Caco-2 (cell line): ENCODE measurements around the gene FRMD4A. TPM values are rescaled to one million over a fixed set of nuclear protein-coding genes. Genes with fewer than 3 reads are reported as not detected.

Experiments
- BruUV-seq: library from RNA; stranded (reverse); fragments of 400-500 nt; replicated peaks from 2 replicates; lab custom pipeline; 2021; lab: Mats Ljungman, UMichigan
- CTCF ChIA-PET: fragments of 300-600 bp; sonication (Branson Sonifier 250); formaldehyde crosslinking; loops from one replicate; lab custom pipeline; 2022; ENCODE audit warnings: antibody characterized with exemption; lab: Charles Lee
- POLR2A ChIA-PET: fragments of 300-600 bp; sonication (Branson Sonifier 250); formaldehyde crosslinking; loops from one replicate; lab custom pipeline; 2022; ENCODE audit warnings: antibody characterized with exemption; lab: Charles Lee
- DNase-seq, 2 experiments: peaks; one replicate each; pipeline versions ENCODE4 v3.0.0 to v3.0.0-alpha.2; 2020 to 2022
- H3K27me3 ChIP-seq: replicated peaks from 2 replicates; pipeline ENCODE4 v1.6.0; 2011; ENCODE audit warnings: low read length; ENCODE audit not compliant: control insufficient read depth, insufficient read depth
- H3K36me3 ChIP-seq: 2 replicates; pipeline ENCODE4 v1.5.1; 2011; ENCODE audit warnings: low read length; ENCODE audit not compliant: control insufficient read depth, insufficient read depth
- H3K4me1 ChIP-seq: fragments of 250-450 bp; sonication (Bioruptor Pico); 2 replicates; pipeline ENCODE4 v1.5.1; 2020; ENCODE audit warnings: mild to moderate bottlenecking
- H3K4me3 ChIP-seq: 2 replicates; pipeline ENCODE4 v1.5.1; 2011; ENCODE audit warnings: low read depth, mild to moderate bottlenecking, control low read depth, low read length
- H3K9me3 ChIP-seq: fragments of 250-450 bp; sonication (Bioruptor Pico); 2 replicates; pipeline ENCODE4 v1.5.1; 2020; ENCODE audit warnings: mild to moderate bottlenecking, moderate library complexity
- H3K27ac Mint-ChIP-seq: one replicate; pipeline ENCODE4 v1.8.0; 2022; ENCODE audit warnings: mixed read lengths; ENCODE audit not compliant: unreplicated experiment
- H3K27me3 Mint-ChIP-seq: one replicate; pipeline ENCODE4 v1.8.0; 2022; ENCODE audit warnings: mixed read lengths; ENCODE audit not compliant: insufficient read depth, unreplicated experiment
- H3K36me3 Mint-ChIP-seq: one replicate; pipeline ENCODE4 v1.8.0; 2022; ENCODE audit warnings: mild to moderate bottlenecking, mixed read lengths; ENCODE audit not compliant: insufficient read depth, unreplicated experiment
- H3K4me1 Mint-ChIP-seq: one replicate; pipeline ENCODE4 v1.8.0; 2022; ENCODE audit warnings: low read depth, mixed read lengths; ENCODE audit not compliant: unreplicated experiment
- H3K4me3 Mint-ChIP-seq: one replicate; pipeline ENCODE4 v1.8.0; 2022; ENCODE audit warnings: mild to moderate bottlenecking, moderate library complexity, mixed read lengths; ENCODE audit not compliant: unreplicated experiment
- H3K9me3 Mint-ChIP-seq: one replicate; pipeline ENCODE4 v1.8.0; 2022; ENCODE audit warnings: mixed read lengths; ENCODE audit not compliant: unreplicated experiment
- CTCF ChIP-seq, 2 experiments: fragments of 200-600 bp in 1 of 2; IDR thresholded peaks; 1 replicate in 1 of 2; 2 replicates in 1 of 2; pipeline versions ENCODE4 v1.5.1 to v1.8.0; 2011 to 2022; ENCODE audit warnings: antibody characterized with exemption in 1 of 2, control low read depth in 1 of 2, inconsistent platforms in 1 of 2, low read depth in 1 of 2, low read length in 1 of 2, mild to moderate bottlenecking in 1 of 2, moderate library complexity in 1 of 2; ENCODE audit not compliant: insufficient read depth in 1 of 2, severe bottlenecking in 1 of 2, unreplicated experiment in 1 of 2
- intact Hi-C: fragments of 100-400 bp; cut with micrococcal nuclease; formaldehyde crosslinking; loops from one replicate; pipeline ENCODE4 v1.10.0; 2022; ENCODE audit not compliant: unreplicated experiment
- total RNA-seq: library from RNA; stranded (reverse); gene quantifications from 2 replicates; pipeline ENCODE4 v1.2.3, GENCODE V29; 2022

FRMD4A gene
- total RNA-seq, 1 experiment from 2014 or later = 52.1 TPM

- Mint-ChIP-seq H3K4me3 (no peak overlapping the region), H3K9me3 (no peaks in the 10 kb centered on the region), H3K36me3 (no peaks in the 10 kb centered on the region), H3K27ac (no peak overlapping the region), H3K27me3 (peaks cover 6% of the 10 kb centered on the region), H3K4me1 (no peaks in the 10 kb centered on the region)
- H3K9me3 ChIP-seq = 0 out of 2 replicates have a peak, but pooled peaks cover 5% of the 10 kb centered on the region
- H3K4me3 ChIP-seq = no peak overlapping the region
- intact Hi-C loops = no loop called here
- no peaks in the 10 kb centered on the region for H3K4me1 ChIP-seq
- ChIA-PET POLR2A (interaction anchor here (1.4 kb wide), 1 partner anchor 83 kb away, joined by 4 read pairs; no protein-coding TSS in a partner anchor), CTCF (interaction anchor here (0.6 kb wide), 1 partner anchor 11 kb away, joined by 3 read pairs; no protein-coding TSS in a partner anchor)
- no peaks in the 10 kb centered on the region for H3K36me3 ChIP-seq
- no peaks in the 10 kb centered on the region for H3K27me3 ChIP-seq
- BruUV-seq = no TSS peak
- TF ChIP-seq CTCF (IDR thresholded peaks at IDR 0.05; ENCODE audit: insufficient read depth in 1 of 2, low read depth in 1 of 2, low read length in 1 of 2, severe bottlenecking in 1 of 2, unreplicated experiment in 1 of 2) = no peak
- no peak for DNase-seq
These were observed 228.7 kb downstream of the FRMD4A start for GRCh38 chr10:14102056-14102455.

- H3K36me3 Mint-ChIP-seq = no peaks in the 10 kb centered on the region
- Histone ChIP-seq H3K9me3 (no peaks in the 10 kb centered on the region), H3K4me3 (no peak overlapping the region), H3K36me3 (no peaks in the 10 kb centered on the region), H3K4me1 (no peaks in the 10 kb centered on the region), H3K27me3 (no peaks in the 10 kb centered on the region)
- no peaks in the 10 kb centered on the region for H3K9me3 Mint-ChIP-seq
- no peak overlapping the region for H3K4me3 Mint-ChIP-seq
- POLR2A ChIA-PET = no interaction called here
- no peak for TF ChIP-seq CTCF (IDR thresholded peaks at IDR 0.05; ENCODE audit: insufficient read depth in 1 of 2, low read depth in 1 of 2, low read length in 1 of 2, severe bottlenecking in 1 of 2, unreplicated experiment in 1 of 2)
- H3K27me3 Mint-ChIP-seq = peaks cover 6% of the 10 kb centered on the region
- H3K27ac Mint-ChIP-seq = no peak overlapping the region
- no peaks in the 10 kb centered on the region for H3K4me1 Mint-ChIP-seq
- BruUV-seq = no TSS peak
- intact Hi-C loops = no loop called here
- no peak for DNase-seq
- CTCF ChIA-PET = no interaction called here
These were observed 230.8 kb downstream of the FRMD4A start for GRCh38 chr10:14099885-14100284.

- no peak overlapping the region for H3K4me3 ChIP-seq
- no peaks in the 10 kb centered on the region for H3K4me1 Mint-ChIP-seq
- DNase-seq = peak in 1 of 2 experiments; percentile 51
- no peaks in the 10 kb centered on the region for H3K27me3 Mint-ChIP-seq
- H3K36me3 Mint-ChIP-seq = no peaks in the 10 kb centered on the region
- no peaks in the 10 kb centered on the region for H3K9me3 ChIP-seq
- intact Hi-C loops = loop anchor here (1.0 to 5.0 kb wide), 2 partner anchors 147 to 307 kb away; no protein-coding TSS in a partner anchor
- BruUV-seq = no TSS peak
- peak; percentile 24 to 53 for TF ChIP-seq CTCF (IDR thresholded peaks at IDR 0.05; ENCODE audit: insufficient read depth in 1 of 2, low read depth in 1 of 2, low read length in 1 of 2, severe bottlenecking in 1 of 2, unreplicated experiment in 1 of 2)
- H3K4me3 Mint-ChIP-seq = no peak overlapping the region
- POLR2A ChIA-PET = interaction anchor here (0.7 to 1.5 kb wide), 2 partner anchors 53 to 92 kb away, joined by 3 to 6 read pairs; no protein-coding TSS in a partner anchor
- H3K4me1 ChIP-seq = no peaks in the 10 kb centered on the region
- no peaks in the 10 kb centered on the region for H3K36me3 ChIP-seq
- no peaks in the 10 kb centered on the region for H3K9me3 Mint-ChIP-seq
- no peak overlapping the region for H3K27ac Mint-ChIP-seq
- no peaks in the 10 kb centered on the region for H3K27me3 ChIP-seq
- CTCF ChIA-PET = interaction anchor here (0.5 to 1.6 kb wide), 22 partner anchors 11 to 776 kb away, joined by 3 to 12 read pairs (median 4); no protein-coding TSS in a partner anchor
These were observed 236.8 kb downstream of the FRMD4A start for GRCh38 chr10:14093730-14094484.
